GM18951 (cell line): Measurements from ENCODE around the gene TFR2.

Source experiments
- POLR2A ChIP-seq: IDR thresholded peaks from 4 replicates; pipeline ENCODE4 v1.6.1; 2011; ENCODE audit warnings: mild to moderate bottlenecking; ENCODE audit not compliant: insufficient read length, insufficient read depth; ENCODE audit errors: extremely low read depth
- in situ Hi-C: fragments of 300-500 bp; cut with MboI; formaldehyde crosslinking; loops from one replicate; pipeline ENCODE4 v1.12.0; 2022; ENCODE audit warnings: low sequenced_read_pairs, mixed read lengths, inconsistent platforms; ENCODE audit not compliant: unreplicated experiment

Gene TFR2

DNA sequence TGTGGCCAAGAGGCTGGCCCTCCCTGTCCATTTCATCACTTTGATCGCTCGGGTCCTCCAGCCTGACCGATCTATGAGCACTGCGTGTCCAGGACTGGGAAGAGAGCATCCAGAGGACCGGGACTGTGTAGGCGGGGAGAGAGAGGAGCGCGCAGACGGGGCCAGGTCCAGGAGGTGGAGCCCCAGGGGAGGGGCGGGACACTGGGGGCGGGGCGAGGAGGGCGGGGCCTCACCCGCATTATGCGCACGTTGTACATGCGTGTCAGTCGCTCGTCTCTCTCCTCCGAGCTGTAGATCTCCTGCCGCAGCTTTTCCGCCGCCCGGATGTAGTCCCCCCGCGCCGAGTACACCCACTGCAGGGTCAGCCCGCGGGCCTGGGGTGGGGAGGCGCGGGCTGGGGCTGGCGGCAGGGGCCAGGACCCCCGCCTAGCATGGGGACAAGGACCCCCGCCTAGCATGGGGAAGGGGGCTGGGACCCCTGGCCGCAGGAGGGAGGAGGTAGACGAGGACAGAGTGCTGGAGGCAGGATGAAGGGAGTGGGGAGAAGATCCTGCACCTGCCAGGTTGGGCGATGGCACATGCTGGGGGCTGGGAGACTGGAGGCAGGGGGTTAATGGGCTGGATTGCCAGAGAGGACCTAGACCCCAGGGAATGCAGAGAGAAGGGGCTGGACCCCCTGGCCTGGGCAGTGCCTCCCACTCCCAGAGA lies 14.7 kb downstream of the TFR2 start:
- TF ChIP-seq POLR2A = peak; percentile 63
- in situ Hi-C loops = no loop called here

DNA sequence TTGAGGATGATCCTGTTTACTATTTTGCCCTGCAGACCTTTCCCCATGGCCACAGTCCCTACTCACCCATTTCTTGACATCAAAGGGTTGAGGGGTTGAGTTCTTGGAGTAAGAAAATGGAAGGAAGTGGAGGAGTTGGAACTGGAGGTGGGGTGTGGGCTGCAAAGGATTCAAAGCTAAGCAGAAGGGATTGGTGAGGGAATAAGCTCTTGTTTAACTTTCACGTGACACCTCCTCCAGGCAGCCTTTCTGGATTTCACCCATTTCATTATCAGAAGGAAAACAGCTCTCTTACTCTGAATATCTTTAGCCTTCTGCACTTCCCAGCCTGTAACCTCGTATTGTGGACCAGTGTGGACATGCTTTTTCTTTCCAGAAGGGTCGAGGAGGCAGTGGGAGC lies 15.3 kb downstream of the TFR2 start:
- no peak for TF ChIP-seq POLR2A
- in situ Hi-C loops = no loop called here

DNA sequence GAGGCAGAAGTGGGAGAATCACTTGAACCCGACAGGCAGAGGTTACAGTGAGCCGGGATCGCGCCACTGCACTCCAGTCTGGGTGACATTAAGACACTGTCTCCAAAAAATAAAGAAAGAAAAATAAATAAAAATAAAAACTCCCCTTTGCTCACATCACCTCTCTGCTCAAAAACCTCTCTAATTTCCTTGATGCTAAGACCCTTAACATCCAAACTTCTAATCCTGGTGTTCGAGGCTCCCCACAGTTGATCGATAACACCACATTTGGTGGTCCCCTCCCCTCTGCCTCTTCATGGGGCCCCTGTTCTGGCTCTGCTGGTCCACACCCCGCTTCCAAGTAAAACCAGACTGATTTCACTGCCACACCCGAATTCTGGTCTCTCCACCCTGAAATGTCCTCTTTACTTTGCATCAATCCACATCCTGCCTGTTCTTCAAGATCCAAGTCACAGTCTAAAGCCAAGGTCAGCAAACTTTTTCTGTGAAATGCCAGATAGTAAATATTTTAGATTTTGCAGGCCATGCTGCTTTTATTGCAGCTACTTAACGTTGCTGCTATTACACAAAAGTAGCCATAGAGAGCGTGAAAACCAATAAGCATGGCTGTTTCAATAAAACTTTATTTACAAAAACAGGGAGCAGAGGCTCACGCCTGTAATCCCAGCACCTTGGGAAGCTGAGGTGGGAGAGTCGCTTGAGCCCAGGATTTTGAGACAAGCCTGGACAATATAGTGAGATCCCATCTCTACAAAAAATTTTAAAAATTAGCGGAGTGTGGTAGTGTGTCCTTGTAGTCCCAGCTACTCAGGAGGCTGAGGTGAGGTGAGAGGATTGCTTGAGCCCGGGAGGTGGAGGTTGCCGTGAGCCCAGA lies 17.2 kb downstream of the TFR2 start:
- no peak for TF ChIP-seq POLR2A
- in situ Hi-C loops = no loop called here

DNA sequence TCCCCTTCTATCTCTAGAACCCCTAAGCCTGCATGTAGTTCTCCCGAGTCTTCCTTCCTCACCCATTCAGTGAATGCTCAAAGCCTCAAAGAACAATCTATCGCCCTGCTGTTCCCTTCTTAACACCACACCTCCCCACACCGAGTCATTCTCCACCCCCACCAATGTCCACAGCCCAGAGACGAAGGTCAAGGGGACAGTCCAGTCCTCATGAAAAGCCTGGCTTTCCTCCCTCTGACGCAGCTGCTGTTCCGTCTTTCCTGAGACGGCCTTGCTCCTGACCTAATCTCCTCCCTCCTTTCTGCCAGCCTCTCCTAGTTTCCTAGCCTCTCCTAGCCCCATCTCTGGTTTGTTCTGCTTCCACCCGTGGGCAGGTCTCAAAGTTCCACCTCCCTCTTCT lies 19.8 kb downstream of the TFR2 start:
- in situ Hi-C loops = no loop called here
- TF ChIP-seq POLR2A = no peak

DNA sequence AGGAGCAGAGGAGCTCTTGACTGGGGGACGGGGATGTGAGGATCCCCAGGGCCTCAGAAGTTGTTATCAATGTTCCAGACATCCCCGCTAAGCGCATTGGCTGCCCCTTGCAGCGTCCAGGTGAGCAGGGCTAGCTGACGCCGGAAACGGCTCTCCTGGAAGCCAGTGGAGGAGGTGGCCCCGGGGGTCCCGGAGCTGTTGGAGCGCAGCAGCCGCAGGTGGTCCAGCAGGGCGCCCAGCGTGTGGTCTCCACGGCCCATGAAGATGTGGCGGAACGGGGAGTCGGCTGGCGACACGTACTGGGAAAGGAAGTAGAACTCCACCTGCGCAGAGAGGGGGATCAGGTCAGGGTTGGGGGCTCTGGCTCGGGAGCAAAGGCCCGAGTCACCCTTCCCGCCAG lies 20.5 kb downstream of the TFR2 start:
- TF ChIP-seq POLR2A = no peak
- in situ Hi-C loops = no loop called here

DNA sequence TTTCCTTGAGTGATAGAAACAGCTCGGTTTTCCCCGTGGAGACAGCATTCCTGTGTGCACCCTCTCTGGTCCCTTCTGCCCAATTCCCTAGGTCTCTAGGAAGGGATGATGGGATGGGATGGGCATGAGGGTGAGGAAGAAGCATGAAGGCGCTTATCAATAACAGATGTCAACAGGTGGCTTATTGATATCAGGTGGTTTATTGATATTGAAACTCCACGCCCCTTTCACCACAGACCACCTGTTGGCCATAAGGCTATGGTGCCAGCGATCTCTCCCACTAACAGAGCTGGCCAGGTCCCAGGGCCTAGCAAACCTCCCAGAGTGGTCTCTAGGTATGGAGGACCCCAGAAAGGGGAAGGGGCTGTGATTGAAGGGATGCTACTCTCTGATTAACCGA lies 21.1 kb downstream of the TFR2 start:
- in situ Hi-C loops = no loop called here
- no peak for TF ChIP-seq POLR2A

DNA sequence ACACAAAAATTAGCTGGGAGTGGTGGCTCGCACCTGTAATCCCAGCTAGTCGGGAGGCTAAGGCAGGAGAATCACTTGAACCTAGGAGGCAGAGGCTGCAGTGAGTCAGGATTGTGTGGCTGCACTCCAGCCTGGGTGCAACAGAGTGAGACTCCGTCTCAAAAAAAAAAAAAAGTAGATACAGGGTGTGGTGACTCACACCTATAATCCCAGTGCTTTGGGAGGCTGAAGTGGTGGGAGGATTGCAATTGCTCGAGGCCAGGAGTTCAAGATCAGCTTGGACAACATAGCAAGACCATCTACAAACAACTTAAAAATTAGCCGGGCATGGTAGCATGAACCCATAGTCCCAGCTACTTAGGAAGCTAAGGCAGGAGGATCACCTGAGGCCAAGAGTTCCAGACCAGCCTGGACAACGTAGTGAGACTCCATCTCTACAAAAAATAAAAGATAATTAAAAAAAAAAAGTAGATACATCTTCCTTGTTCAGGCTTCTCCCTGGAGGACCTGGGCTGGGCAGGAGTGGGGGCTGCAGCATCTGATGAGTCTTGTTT lies 27.0 kb downstream of the TFR2 start:
- TF ChIP-seq POLR2A = no peak
- in situ Hi-C loops = no loop called here

DNA sequence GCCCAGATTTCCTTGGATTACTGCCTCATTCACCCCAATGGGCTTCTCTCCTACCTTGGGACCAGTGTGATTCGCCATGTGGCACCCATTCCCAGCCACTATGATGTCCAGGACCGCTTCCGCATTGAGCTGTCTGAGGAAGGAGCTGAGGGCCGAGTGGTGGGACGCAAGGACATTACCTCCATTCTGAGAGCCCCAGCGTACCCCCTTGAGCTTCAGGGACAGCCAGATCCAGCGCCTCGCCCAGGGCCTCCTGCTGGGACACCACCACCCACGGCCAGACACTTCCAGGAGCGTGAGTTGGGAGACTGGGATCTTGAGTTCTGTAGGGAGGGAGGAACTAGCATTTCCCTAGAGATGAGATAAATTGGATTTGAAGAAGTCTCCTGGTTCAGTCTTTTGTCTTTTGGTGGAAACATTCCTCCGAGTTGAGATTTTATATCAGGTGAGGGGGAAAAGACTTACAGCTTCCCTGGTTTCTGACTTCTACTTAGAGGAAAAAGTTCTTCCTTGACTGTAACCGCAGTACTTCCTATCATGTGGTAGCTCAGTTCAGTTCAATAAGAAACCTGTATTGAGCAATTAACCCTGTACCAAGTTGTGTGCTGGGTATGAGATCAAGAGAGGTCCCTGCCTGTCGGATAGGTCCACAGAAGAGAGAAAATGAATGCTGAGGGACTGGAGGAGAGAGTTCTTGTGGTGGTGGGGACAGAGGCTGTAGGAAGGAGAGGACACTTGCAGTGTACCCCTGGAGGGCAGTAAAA lies 27.8 kb downstream of the TFR2 start:
- TF ChIP-seq POLR2A = no peak
- in situ Hi-C loops = no loop called here

DNA sequence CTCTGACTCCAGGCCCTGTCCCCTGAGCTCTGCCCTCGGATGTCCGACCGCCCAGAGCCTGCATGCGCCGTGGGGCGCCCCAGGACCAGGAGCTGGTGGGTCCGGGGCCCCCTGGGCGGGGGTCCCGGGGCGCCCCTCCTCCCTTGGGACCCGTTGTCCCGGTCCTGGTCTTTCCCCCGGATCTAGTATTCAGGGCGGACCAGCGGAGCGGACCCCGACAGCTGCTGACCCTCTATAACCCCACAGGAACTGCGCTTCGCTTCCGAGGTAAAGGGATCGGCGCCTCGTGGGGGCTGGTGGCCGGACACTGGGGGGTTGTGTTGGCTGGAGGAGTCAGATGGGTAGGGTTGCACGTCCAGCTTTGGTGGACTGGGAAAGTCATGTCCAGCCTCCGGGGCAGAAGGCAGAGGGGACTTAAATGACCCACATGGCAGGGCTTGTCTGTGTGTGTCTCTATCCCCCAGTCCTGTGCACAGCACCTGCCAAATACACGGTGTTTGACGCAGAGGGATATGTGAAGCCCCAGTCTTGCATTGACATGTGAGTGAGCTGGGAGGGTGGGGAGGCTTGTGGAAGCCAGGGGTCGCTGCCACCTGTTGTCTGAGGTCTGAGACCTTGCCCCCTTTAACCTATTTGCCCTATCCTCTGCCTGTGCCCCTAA lies 28.5 kb downstream of the TFR2 start:
- TF ChIP-seq POLR2A = no peak
- in situ Hi-C loops = no loop called here

DNA sequence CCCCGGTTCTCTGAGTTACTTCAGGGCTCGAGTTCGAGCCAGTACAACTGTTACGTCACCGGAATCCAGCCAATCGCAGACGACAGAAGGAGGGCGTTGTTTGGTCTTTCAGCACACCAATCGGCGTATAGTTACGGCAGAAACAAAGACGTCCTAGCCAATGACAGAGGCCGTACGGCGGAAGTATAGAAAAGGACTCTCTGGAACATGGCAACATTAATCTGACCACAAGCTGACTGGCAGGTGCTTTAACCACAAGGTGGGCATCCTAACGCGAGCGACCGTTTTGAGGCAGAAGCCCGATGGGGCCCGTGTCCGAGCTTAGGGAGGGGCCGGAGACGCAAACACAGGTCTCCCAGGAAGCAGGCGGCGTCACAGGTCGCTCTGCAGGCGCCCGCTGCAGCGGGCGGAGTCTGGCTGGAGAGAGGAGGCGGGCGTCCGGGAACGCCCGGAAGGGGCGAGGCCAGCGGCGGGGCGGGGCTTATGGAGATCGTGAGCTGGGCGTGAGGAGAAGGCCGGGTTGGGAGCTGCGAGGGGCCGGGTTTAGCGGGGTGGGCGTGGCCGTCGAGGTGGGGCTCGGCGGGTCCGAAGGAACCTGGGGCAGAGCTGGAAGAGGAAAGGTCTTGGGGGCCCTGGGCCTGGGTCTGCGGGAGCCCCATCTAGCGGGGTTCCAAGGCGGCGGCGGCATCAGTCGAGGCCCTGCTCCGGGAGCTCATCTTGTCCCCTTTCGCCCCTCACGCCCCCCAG lies 29.2 kb downstream of the TFR2 start, which contains the start of gene MOSPD3:
TSS of gene MOSPD3 (plus strand) at position 558 of the 747 bp plus-strand sequence. CDS start 252 bp downstream, outside the sequence.
- TF ChIP-seq POLR2A = peak; percentile 84
- in situ Hi-C loops = no loop called here

DNA sequence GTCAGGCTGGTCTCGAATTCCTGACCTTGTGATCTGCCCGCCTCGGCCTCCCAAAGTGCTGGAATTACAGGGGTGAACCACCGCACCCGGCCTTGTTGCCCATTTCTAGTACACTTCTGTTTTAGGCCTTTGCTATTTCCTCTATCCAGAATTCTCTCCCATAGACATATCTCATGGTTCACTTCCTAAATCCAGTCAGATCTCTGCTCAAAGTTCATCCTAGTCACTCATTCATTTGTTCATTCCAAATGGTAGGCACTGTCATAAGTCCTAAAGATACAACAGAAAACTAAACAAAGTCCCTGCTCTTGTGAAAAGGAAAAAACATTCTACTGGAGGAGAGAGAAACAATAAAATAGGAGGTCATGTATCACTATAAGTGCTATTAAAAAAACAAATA lies 31.4 kb downstream of the TFR2 start:
- TF ChIP-seq POLR2A = no peak
- in situ Hi-C loops = no loop called here

DNA sequence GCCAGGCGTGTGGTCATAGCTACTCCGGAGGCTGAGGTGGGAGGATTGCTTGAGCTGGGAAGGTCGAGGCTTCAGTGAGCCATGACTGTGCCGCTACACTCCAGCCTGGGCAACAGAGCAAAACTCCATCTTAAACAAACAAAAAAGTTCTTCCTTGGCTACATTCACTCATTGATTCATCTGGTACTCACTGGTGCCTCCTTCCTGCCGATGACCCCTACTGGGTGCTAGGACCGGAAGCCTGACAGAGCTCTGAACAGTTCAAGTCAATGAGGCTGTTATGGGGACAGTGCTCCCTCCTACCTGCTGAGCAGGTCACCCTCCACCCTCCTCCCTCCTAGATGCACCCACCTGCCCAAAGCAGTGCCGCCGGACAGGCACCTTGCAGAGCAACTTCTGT lies 34.2 kb downstream of the TFR2 start:
- no peak for TF ChIP-seq POLR2A
- in situ Hi-C loops = no loop called here
